NCI-H748 treated with DMSO at 0.1 percent for 48 hours (cell line): ENCODE results near the gene SPDYE3.
"Not testable (repeated sequence)": the region's sequence is repeated elsewhere in the genome, so short reads cannot be mapped to it uniquely, and the experiment has no call there.

Experiments used
- DNase-seq: peaks from one replicate; lab custom pipeline; 2025; lab: John Stamatoyannopoulos, UW

SPDYE3 gene

GRCh38 chr7:100288258-100288657 is 19.2 kb upstream of the SPDYE3 start:
- DNase-seq: not testable (repeated sequence)

DNA sequence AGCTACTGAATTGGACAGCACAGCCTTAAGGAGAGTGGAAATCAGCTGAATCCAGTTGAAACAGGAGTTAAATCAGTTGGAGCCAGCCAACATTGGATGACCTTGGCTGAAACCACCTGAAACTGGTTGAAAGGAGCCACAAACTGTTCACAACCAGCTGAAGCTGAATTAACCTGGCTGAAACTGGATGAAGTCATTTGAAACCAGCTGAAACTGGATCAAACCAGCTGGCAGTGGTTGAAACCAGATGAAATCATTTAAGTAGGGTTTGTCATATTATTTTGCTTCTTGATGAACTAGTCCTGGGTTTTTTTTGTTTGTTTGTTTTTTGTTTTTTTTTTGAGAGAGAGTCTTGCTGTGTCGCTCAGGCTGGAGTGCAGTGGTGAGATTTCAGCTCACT is 15.3 kb upstream of the SPDYE3 start:
- DNase-seq: not testable (repeated sequence)

- not testable (repeated sequence) for DNase-seq
These were observed 12.2 kb upstream of the SPDYE3 start for GRCh38 chr7:100295269-100295668.

DNA sequence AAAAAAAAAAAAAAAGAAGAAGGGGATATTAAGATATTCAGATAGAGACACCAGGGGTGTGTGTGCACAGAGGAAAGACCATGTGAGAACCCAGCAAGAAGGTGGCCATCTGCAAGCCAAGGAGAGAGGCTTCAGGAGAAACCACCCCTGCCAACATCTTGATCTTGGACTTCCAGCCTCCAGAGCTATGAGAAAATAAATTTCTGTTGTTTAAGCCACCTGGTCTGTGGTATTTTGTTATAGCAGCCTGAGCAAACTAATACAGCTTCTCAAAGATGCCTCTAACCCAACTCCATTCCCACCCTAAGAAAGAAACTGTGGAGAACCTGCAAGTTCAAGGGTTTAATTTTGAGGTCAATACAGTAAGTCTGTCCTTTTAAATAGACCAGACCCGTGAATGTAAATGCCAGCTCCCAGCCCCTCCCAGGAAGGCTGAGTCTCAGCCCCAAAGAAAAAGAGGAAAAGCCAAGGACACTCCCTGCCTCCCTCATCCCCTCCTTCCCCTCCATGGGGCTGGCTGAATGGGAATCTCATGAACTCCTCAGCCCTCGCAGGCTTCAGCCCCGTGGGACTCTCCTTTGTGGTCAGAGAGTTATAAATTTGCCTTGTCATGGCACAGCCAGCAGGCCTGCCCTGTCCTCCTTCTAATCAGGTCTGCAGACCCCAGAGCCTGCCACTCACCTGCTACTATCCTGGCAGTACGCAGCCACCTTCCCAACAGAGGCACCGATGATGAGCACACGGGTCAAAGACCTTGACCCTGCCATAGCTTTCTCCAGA is 9.5 kb upstream of the SPDYE3 start:
- not testable (repeated sequence) for DNase-seq

GRCh38 chr7:100298632-100298895 is 8.9 kb upstream of the SPDYE3 start:
- not testable (repeated sequence) for DNase-seq

DNA sequence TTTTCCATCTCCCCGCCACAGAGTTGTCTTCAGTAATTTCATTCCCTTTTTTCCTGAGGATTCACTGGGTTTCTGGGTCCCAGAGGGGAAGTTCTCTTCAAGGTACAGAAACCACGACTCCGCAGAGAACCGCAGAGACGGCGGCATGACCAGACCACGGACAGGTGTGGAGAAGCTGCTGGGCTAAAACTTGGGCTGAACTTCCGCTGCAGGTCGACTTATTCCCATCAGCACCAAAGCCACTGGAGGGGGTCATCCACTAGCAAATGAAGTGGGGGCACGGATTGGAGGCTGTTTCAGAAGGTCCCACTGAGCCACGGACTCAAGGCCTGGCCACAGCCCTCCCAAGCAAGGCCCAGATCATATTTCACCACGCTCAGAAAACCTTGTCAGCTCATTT is 3.0 kb upstream of the SPDYE3 start:
- not testable (repeated sequence) for DNase-seq

GRCh38 chr7:100318329-100318728 is 10.8 kb downstream of the SPDYE3 start:
- not testable (repeated sequence) for DNase-seq

- not testable (repeated sequence) for DNase-seq
These were observed 14.1 kb downstream of the SPDYE3 start for GRCh38 chr7:100321648-100322047.

GRCh38 chr7:100324194-100324593 is 16.7 kb downstream of the SPDYE3 start:
- not testable (repeated sequence) for DNase-seq

DNA sequence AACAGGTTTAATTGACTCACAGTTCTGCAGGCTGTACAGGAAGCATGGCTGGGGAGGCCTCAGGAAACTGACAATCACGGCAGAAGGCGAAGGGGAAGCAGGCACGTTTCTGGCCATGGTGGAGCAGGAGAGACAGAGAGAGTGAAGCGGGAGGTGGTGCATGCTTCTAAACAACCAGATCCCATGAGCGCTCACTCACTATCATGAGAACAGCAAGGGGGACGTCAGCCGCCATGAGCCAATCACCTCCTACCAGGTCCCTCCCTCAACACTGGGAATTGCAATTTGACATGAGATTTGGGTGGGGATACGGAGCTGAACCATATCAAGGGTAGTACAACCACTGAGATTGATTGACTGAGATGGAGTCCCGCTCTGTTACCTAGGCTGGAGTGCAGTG is 18.2 kb downstream of the SPDYE3 start:
- DNase-seq: not testable (repeated sequence)

GRCh38 chr7:100326914-100327313 is 19.4 kb downstream of the SPDYE3 start:
- DNase-seq: not testable (repeated sequence)

- DNase-seq: peak; percentile 91
These were observed 28.3 kb downstream of the SPDYE3 start for GRCh38 chr7:100335566-100336466.

- not testable (repeated sequence) for DNase-seq
These were observed 30.7 kb downstream of the SPDYE3 start for GRCh38 chr7:100338083-100338696.

GRCh38 chr7:100341286-100341685 is 33.8 kb downstream of the SPDYE3 start:
- DNase-seq: not testable (repeated sequence)

GRCh38 chr7:100342765-100343164 is 35.3 kb downstream of the SPDYE3 start:
- DNase-seq: no peak

DNA sequence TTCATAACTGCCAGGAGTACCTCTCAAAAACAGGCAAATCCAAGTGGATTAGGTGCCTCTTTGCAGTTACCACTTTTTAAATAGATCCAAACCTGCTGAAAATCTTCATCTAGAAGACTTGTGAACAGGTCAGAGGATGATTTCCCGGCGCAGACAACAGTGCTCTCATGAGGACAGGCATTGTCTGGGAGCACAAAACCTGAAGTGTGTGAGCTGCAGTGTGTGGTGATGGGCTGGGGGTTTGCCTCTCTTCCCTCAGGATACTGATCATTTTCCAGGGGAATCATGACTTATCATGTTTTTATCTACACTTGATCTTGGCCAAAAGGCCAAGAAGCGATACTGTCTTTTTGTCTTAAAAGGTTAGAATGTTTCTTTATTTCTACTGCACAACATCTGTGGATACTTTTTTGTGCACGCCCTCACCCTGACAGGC is 36.6 kb downstream of the SPDYE3 start:
- not testable (repeated sequence) for DNase-seq

- not testable (repeated sequence) for DNase-seq
These were observed 37.2 kb downstream of the SPDYE3 start for GRCh38 chr7:100344560-100345287.

DNA sequence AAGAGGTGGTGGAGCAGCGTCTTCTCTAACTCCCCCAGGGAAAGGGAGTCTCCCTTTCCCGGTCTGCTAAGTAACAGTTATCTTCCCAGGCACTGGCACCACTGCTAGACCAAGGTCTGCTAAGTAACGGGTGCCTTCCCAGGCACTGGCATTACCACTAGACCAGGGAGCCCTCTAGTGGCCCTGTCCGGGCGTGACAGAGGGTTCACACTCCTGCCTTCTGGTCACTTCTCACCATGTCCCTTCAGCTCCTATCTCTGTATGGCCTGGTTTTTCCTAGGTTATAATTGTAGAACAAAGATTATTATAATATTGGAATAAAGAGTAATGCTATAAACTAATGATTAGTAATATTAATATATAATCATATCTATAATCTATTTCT is 37.8 kb downstream of the SPDYE3 start:
- DNase-seq: peak; percentile 39

DNA sequence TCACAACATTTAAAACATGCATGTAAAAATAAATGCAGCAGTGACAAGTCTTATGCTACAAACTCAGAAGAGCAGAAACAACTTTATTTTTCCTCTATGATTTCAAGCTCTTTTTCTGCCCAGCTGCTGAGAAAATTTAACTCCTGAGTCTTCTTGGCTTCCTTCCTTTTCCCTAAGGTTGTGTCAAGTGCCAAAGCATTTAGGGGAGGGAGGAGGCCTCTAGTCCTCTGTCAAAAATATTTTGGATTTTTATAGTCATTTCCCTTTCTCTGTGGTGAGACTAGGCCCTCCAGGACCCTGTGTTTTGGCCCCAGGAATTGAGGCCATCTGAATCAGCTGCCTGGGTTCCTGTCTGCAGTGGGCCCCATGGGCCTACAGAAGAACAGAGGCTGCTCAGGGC is 39.4 kb downstream of the SPDYE3 start:
- DNase-seq: no peak

DNA sequence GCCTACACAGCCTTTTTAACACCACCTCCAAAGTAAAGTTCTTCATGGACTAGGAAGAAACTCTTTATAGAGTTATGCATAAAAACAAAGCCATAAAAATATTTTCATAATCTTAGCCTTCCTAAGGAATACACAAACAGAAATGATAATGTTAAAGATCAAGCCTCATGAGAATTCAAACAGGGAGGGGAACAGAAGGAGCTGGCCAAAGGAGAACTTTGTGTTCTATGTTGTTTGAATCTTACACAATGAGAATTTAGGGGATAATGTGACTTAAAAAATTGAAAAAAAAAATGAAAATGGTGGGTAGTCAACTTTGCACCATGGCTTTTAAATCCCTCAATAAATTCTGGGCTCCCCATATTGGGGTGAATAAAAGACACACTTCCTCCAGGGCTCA is 41.3 kb downstream of the SPDYE3 start:
- no peak for DNase-seq

GRCh38 chr7:100349757-100350156 is 42.3 kb downstream of the SPDYE3 start:
- DNase-seq: no peak

DNA sequence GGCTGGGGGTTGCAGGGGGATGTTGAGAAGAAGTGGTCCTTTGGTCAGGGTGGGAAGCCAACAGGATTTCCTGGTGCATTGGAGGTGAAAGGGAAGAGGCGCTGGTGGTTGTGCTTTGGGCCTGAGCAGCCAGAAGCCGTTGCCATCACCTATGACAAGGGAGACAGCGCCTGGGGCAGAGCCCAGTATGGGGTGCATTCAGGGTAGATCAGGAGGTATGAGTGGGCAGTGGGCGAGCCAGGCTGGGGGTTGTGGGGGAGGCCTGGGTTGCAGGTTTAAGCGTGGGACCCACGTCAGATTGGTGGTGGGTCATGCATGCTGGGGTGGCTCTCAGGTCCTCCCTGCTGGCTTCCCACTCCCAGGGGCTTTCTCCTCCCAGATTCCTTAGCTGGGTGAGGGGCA is 44.2 kb downstream of the SPDYE3 start:
- DNase-seq: no peak
